HS-27A (cell line): Measurements from ENCODE around the gene USP36.
A peak's percentile ranks its signal among the peaks of the same experiment; 100 is the strongest.
"Not testable (repeated sequence)": the region's sequence is repeated elsewhere in the genome, so short reads cannot be mapped to it uniquely, and the experiment has no call there.

Experiments
- DNase-seq: peaks from one replicate; pipeline ENCODE4 v3.0.0-alpha.2; 2012; ENCODE audit warnings: low read depth, missing footprints

USP36 gene

GRCh38 chr17:78840780-78841611 lies at the start of gene USP36:
Gene USP36, minus strand, starts transcription at chr17:78840814. Its CDS starts 4,451 bp downstream, at chr17:78836363.
- peak; percentile 83 for DNase-seq

GRCh38 chr17:78890096-78890495 lies 49.5 kb upstream of the USP36 start:
- not testable (repeated sequence) for DNase-seq

- DNase-seq: no peak
These were observed 48.9 kb upstream of the USP36 start for GRCh38 chr17:78889531-78889930.

- DNase-seq: no peak
These were observed 48.4 kb upstream of the USP36 start for GRCh38 chr17:78888941-78889518.

- no peak for DNase-seq
These were observed 46.3 kb upstream of the USP36 start for GRCh38 chr17:78886954-78887353.

GRCh38 chr17:78885956-78886355 lies 45.3 kb upstream of the USP36 start:
- no peak for DNase-seq

GRCh38 chr17:78884876-78885667 lies 44.5 kb upstream of the USP36 start:
- DNase-seq: no peak

- DNase-seq: no peak
These were observed 43.7 kb upstream of the USP36 start for GRCh38 chr17:78884148-78884825.

- peak; percentile 82 for DNase-seq
These were observed 43.0 kb upstream of the USP36 start for GRCh38 chr17:78883533-78884131.

GRCh38 chr17:78883089-78883532 lies 42.5 kb upstream of the USP36 start:
- peak; percentile 91 for DNase-seq

- DNase-seq: no peak
These were observed 42.0 kb upstream of the USP36 start for GRCh38 chr17:78882540-78883088.

GRCh38 chr17:78879635-78880186 lies 39.1 kb upstream of the USP36 start:
- DNase-seq: no peak

GRCh38 chr17:78878871-78879527 lies 38.4 kb upstream of the USP36 start:
- DNase-seq: no peak

- no peak for DNase-seq
These were observed 37.6 kb upstream of the USP36 start for GRCh38 chr17:78878261-78878660.

GRCh38 chr17:78876954-78877517 lies 36.4 kb upstream of the USP36 start:
- DNase-seq: not testable (repeated sequence)

GRCh38 chr17:78876094-78876597 lies 35.5 kb upstream of the USP36 start:
- no peak for DNase-seq

- no peak for DNase-seq
These were observed 34.9 kb upstream of the USP36 start for GRCh38 chr17:78875363-78876093.

GRCh38 chr17:78873519-78874340 lies 33.1 kb upstream of the USP36 start:
- DNase-seq: peak; percentile 57
